Endothelial cell of umbilical vein (primary cell): ENCODE data around the gene EEFSEC. TPM values are rescaled to one million over a fixed set of nuclear protein-coding genes. Genes with fewer than 3 reads are reported as not detected.

Experiments used
- BruUV-seq: library from RNA; stranded (reverse); fragments of 400-500 nt; replicated peaks from 2 replicates; lab custom pipeline; 2021; lab: Mats Ljungman, UMichigan
- CTCF ChIA-PET: fragments of 300-600, 350-600 bp; sonication (Branson Sonifier 250); formaldehyde crosslinking; loops from one replicate; lab custom pipeline; 2021; ENCODE audit warnings: antibody characterized with exemption, inconsistent platforms; lab: Charles Lee
- POLR2A ChIA-PET: fragments of 300-600, 350-600 bp; sonication (Branson Sonifier 250); formaldehyde crosslinking; loops from one replicate; lab custom pipeline; 2021; ENCODE audit warnings: antibody characterized with exemption, inconsistent platforms; lab: Charles Lee
- DNase-seq: peaks from one replicate; pipeline ENCODE4 v3.0.0-alpha.2; 2011; ENCODE audit warnings: low read depth, low spot score
- FAIRE-seq: peaks from 2 replicates; lab custom pipeline; 2011; peaks lifted over from hg19 to GRCh38; lab: Jason Lieb, UNC
- H2AFZ ChIP-seq: 2 replicates; pipeline ENCODE4 v1.6.0; 2012; ENCODE audit warnings: low read depth, low read length, control low read depth, inconsistent platforms
- H3K27ac ChIP-seq: 2 replicates; pipeline ENCODE4 v1.5.1; 2011; ENCODE audit warnings: low read depth, mild to moderate bottlenecking, control low read depth, low read length, moderate library complexity; ENCODE audit not compliant: insufficient read depth
- H3K27me3 ChIP-seq, 2 experiments: 2 replicates each; pipeline versions ENCODE4 v1.6.0 to v1.6.1; 2011; ENCODE audit warnings: low read length in 2 of 2, mixed read lengths in 1 of 2; ENCODE audit not compliant: control insufficient read depth in 2 of 2, insufficient read depth in 2 of 2
- H3K36me3 ChIP-seq, 2 experiments: 2 replicates in 1 of 2; 3 replicates in 1 of 2; pipeline ENCODE4 v1.5.1; 2011; ENCODE audit warnings: low read length in 2 of 2, mild to moderate bottlenecking in 1 of 2, moderate library complexity in 1 of 2; ENCODE audit not compliant: control insufficient read depth in 2 of 2, insufficient read depth in 2 of 2; ENCODE audit errors: extremely low read depth in 1 of 2
- H3K4me1 ChIP-seq: 3 replicates; pipeline ENCODE4 v1.5.1; 2011; ENCODE audit warnings: mild to moderate bottlenecking, low read length; ENCODE audit not compliant: control insufficient read depth, insufficient read depth; ENCODE audit errors: extremely low read depth
- H3K4me2 ChIP-seq: 2 replicates; pipeline ENCODE4 v1.6.1; 2011; ENCODE audit warnings: low read length, control low read depth, mixed read lengths; ENCODE audit not compliant: insufficient read depth
- H3K4me3 ChIP-seq, 3 experiments: fragments of 200-600 bp in 1 of 3; sonication (generic), shearing (Covaris generic) in 1 of 3; replicated peaks in 1 of 3; 2 replicates each; pipeline ENCODE4 v1.5.1; 2011 to 2016; ENCODE audit warnings: control low read depth in 3 of 3, low read length in 3 of 3, mild to moderate bottlenecking in 2 of 3, inconsistent platforms in 1 of 3, low read depth in 1 of 3, moderate library complexity in 1 of 3; ENCODE audit not compliant: insufficient read depth in 1 of 3
- H3K79me2 ChIP-seq: 2 replicates; pipeline ENCODE4 v1.6.0; 2012; ENCODE audit warnings: low read length, inconsistent platforms; ENCODE audit not compliant: control insufficient read depth, insufficient read depth
- H3K9ac ChIP-seq: replicated peaks from 2 replicates; pipeline ENCODE3; 2011; ENCODE audit warnings: low read length, control low read depth; ENCODE audit not compliant: insufficient read depth; ENCODE audit errors: extremely low read depth
- H3K9me1 ChIP-seq: replicated peaks from 3 replicates; pipeline ENCODE4 v1.6.0; 2011; ENCODE audit warnings: mild to moderate bottlenecking, low read length; ENCODE audit not compliant: control insufficient read depth, insufficient read depth; ENCODE audit errors: extremely low read depth
- H3K9me3 ChIP-seq: replicated peaks from 2 replicates; pipeline ENCODE4 v1.5.1; 2012; ENCODE audit warnings: low read length, inconsistent platforms; ENCODE audit not compliant: control insufficient read depth, insufficient read depth
- H4K20me1 ChIP-seq: replicated peaks from 2 replicates; pipeline ENCODE3; 2011; ENCODE audit warnings: mild to moderate bottlenecking, low read length; ENCODE audit not compliant: control insufficient read depth, insufficient read depth; ENCODE audit errors: extremely low read depth
- EZH2 ChIP-seq: IDR thresholded peaks from 2 replicates; pipeline ENCODE4 v1.6.1; 2012; ENCODE audit warnings: borderline replicate concordance, low read depth, mild to moderate bottlenecking, moderate library complexity, low read length, inconsistent platforms; ENCODE audit not compliant: severe bottlenecking
- FOS ChIP-seq: IDR thresholded peaks from 2 replicates; pipeline ENCODE4 v1.6.1; 2011; ENCODE audit warnings: mild to moderate bottlenecking, low read length, moderate library complexity, borderline replicate concordance; ENCODE audit not compliant: insufficient read depth
- GATA2 ChIP-seq: IDR thresholded peaks from 2 replicates; pipeline ENCODE4 v1.7.0; 2011; ENCODE audit warnings: low read depth, mild to moderate bottlenecking, moderate library complexity, mixed read lengths, low read length; ENCODE audit not compliant: insufficient read length, insufficient read depth
- JUN ChIP-seq: IDR thresholded peaks from 2 replicates; pipeline ENCODE4 v1.6.1; 2011; ENCODE audit warnings: borderline replicate concordance, low read depth; ENCODE audit not compliant: insufficient read length, insufficient read depth
- MYC ChIP-seq: IDR thresholded peaks from one replicate; pipeline ENCODE4 v1.6.1; 2011; ENCODE audit warnings: mild to moderate bottlenecking, low read depth, low read length
- POLR2A ChIP-seq: IDR thresholded peaks from 2 replicates; pipeline ENCODE4 v1.6.1; 2012; ENCODE audit warnings: low read depth, mild to moderate bottlenecking, control low read depth, low read length
- POLR2AphosphoS5 ChIP-seq: IDR thresholded peaks from 2 replicates; pipeline ENCODE4 v1.6.1; 2012; ENCODE audit warnings: low read depth, mild to moderate bottlenecking, control low read depth, low read length, moderate library complexity; ENCODE audit not compliant: insufficient read depth
- dilution Hi-C: fragments of 300-500 bp; cut with MboI; formaldehyde crosslinking; loops from one replicate; pipeline ENCODE4 v1.15.0; 2019; ENCODE audit warnings: low sequenced_read_pairs; ENCODE audit not compliant: extremely low pct_ligation_motif_present
- intact Hi-C: fragments of 100-400 bp; cut with micrococcal nuclease; formaldehyde crosslinking; loops from one replicate; pipeline ENCODE4 v1.10.0; 2022
- polyA plus RNA-seq, 4 experiments: library from polyadenylated mRNA; depleted of rRNA in 3 of 4; stranded (reverse) in 3 of 4; unstranded in 1 of 4; fragments of >200 nt; gene quantifications; 2 replicates each; pipeline versions ENCODE4 v1.2.1 to v1.2.3, GENCODE V29; 2011 to 2012; ENCODE audit warnings: missing spikeins in 1 of 4
- total RNA-seq: library from RNA; stranded (reverse); gene quantifications from 2 replicates; pipeline ENCODE4 v1.2.3, GENCODE V29; 2021
- TF ChIP-seq, protein P1 (sequence below), 2 donors: IDR thresholded peaks; 1 replicate in 1 of 2; 2 replicates in 1 of 2; pipeline ENCODE4 v1.5.1; 2011; ENCODE audit warnings: low read length in 2 of 2, mild to moderate bottlenecking in 2 of 2, moderate library complexity in 2 of 2, control low read depth in 1 of 2, inconsistent platforms in 1 of 2, low read depth in 1 of 2; ENCODE audit not compliant: insufficient read depth in 1 of 2; ENCODE audit errors: extremely low read depth in 1 of 2
- TF ChIP-seq, protein P2 (sequence below): IDR thresholded peaks from 2 replicates; pipeline ENCODE4 v1.6.1; 2011; ENCODE audit not compliant: insufficient read depth, insufficient read length

EEFSEC gene
- total and polyA plus RNA-seq, 2 donors (not counting 3 experiments of a cell fraction or from before 2014, with no cell fraction given), result 13.1 to 14.5 TPM

DNA sequence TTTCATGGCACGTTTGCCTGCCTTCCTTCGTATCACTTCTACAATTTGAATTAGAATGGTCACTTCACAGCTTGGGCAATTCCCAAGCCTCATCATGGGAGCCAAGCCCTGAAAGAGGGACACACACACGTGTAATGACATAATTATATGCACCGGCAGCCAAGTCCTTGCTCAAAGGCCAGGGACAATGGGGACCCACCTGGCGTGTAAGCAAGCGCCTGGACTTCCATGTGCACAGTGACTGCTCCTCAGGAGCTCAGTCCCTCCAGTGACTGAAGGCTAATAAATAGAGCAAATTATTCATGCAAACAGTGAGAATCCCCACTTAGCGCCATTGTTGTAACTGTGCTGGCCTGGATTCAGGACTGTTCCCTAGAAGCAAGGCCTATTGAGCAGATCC is 198.3 kb downstream of the EEFSEC start:
- TF ChIP-seq, protein P1, sequence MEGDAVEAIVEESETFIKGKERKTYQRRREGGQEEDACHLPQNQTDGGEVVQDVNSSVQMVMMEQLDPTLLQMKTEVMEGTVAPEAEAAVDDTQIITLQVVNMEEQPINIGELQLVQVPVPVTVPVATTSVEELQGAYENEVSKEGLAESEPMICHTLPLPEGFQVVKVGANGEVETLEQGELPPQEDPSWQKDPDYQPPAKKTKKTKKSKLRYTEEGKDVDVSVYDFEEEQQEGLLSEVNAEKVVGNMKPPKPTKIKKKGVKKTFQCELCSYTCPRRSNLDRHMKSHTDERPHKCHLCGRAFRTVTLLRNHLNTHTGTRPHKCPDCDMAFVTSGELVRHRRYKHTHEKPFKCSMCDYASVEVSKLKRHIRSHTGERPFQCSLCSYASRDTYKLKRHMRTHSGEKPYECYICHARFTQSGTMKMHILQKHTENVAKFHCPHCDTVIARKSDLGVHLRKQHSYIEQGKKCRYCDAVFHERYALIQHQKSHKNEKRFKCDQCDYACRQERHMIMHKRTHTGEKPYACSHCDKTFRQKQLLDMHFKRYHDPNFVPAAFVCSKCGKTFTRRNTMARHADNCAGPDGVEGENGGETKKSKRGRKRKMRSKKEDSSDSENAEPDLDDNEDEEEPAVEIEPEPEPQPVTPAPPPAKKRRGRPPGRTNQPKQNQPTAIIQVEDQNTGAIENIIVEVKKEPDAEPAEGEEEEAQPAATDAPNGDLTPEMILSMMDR (IDR thresholded peaks at IDR 0.05; ENCODE audit: extremely low read depth in 1 of 2, insufficient read depth in 1 of 2, low read depth in 1 of 2, low read length in 2 of 2), result no peak
- TF ChIP-seq GATA2 (no peak), MYC (no peak), POLR2A (no peak), FOS (no peak), JUN (no peak), EZH2 (no peak), POLR2AphosphoS5 (no peak)
- TF ChIP-seq, protein P2, sequence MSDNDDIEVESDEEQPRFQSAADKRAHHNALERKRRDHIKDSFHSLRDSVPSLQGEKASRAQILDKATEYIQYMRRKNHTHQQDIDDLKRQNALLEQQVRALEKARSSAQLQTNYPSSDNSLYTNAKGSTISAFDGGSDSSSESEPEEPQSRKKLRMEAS, result no peak
- H2AFZ ChIP-seq, result no peak overlapping the region
- H3K36me3 ChIP-seq, result no peaks in the 10 kb centered on the region
- ChIA-PET POLR2A (no interaction called here), CTCF (interaction anchor here (1.3 kb wide), 1 partner anchor 47 kb away, joined by 4 read pairs; no protein-coding TSS in a partner anchor)
- no peak overlapping the region for H3K9ac ChIP-seq
- DNase-seq (no peak), FAIRE-seq (no peak)
- H3K9me3 ChIP-seq, result no peaks in the 10 kb centered on the region
- intact Hi-C loops (no loop called here), dilution Hi-C loops (no loop called here)
- no peaks in the 10 kb centered on the region for H4K20me1 ChIP-seq
- no peak overlapping the region for H3K27ac ChIP-seq
- no peaks in the 10 kb centered on the region for H3K79me2 ChIP-seq
- no peaks in the 10 kb centered on the region for H3K9me1 ChIP-seq
- no peak overlapping the region for H3K4me3 ChIP-seq
- H3K4me1 ChIP-seq, result peaks cover 24% of the 10 kb centered on the region
- H3K27me3 ChIP-seq, result no peaks in the 10 kb centered on the region
- H3K4me2 ChIP-seq, result no peak overlapping the region
- no TSS peak for BruUV-seq
